Panc1 (cell line): ENCODE data around the gene PHC3. TPM values are rescaled to one million over a fixed set of nuclear protein-coding genes. Genes with fewer than 3 reads are reported as not detected.

Experiments used
- ATAC-seq: fragments of 200-7000 bp; cut with Tn5 transposase; 2 replicates; pipeline ENCODE4 v1.9.1; 2020; ENCODE audit warnings: mild to moderate bottlenecking, moderate library complexity
- Bru-seq: library from RNA; stranded (reverse); fragments of 400-500 nt; gene quantifications from one replicate; lab custom pipeline; 2021; lab: Mats Ljungman, UMichigan
- BruChase-seq, 2 experiments: library from RNA; stranded (reverse); fragments of 400-500 nt; gene quantifications; one replicate each; lab custom pipeline; 2021; lab: Mats Ljungman, UMichigan
- BruUV-seq: library from RNA; stranded (reverse); fragments of 400-500 nt; replicated peaks from 2 replicates; lab custom pipeline; 2021; lab: Mats Ljungman, UMichigan
- CTCF ChIA-PET: fragments of 300-600 bp; sonication (Branson Sonifier 250); formaldehyde crosslinking; loops from one replicate; lab custom pipeline; 2022; ENCODE audit warnings: antibody characterized with exemption; lab: Charles Lee
- POLR2A ChIA-PET: fragments of 300-600 bp; sonication (Branson Sonifier 250); formaldehyde crosslinking; loops from one replicate; lab custom pipeline; 2022; ENCODE audit warnings: antibody characterized with exemption; lab: Charles Lee
- DNase-seq: peaks from one replicate; pipeline ENCODE4 v3.0.0-alpha.2; 2010; ENCODE audit warnings: low read depth, low spot score
- H3K27ac ChIP-seq: 2 replicates; pipeline ENCODE4 v1.5.1; 2011; ENCODE audit warnings: mild to moderate bottlenecking, low read length, inconsistent platforms
- H3K27me3 ChIP-seq: fragments of 200-500 bp; sonication (Bioruptor generic); 2 replicates; pipeline ENCODE4 v1.6.0; 2014; ENCODE audit warnings: low read length, inconsistent platforms; ENCODE audit not compliant: control insufficient read depth, insufficient read depth
- H3K36me3 ChIP-seq: fragments of 200-500 bp; sonication (Bioruptor generic); 2 replicates; pipeline ENCODE4 v1.5.1; 2014; ENCODE audit warnings: inconsistent platforms, mild to moderate bottlenecking, low read length, moderate library complexity; ENCODE audit not compliant: control insufficient read depth, insufficient read depth
- H3K4me1 ChIP-seq: 2 replicates; pipeline ENCODE4 v1.5.1; 2011; ENCODE audit warnings: inconsistent platforms, mild to moderate bottlenecking, low read length, moderate library complexity; ENCODE audit not compliant: control insufficient read depth, insufficient read depth
- H3K4me3 ChIP-seq, 2 experiments: 2 replicates each; pipeline ENCODE4 v1.5.1; 2011 to 2012; ENCODE audit warnings: low read depth in 2 of 2, low read length in 2 of 2, mild to moderate bottlenecking in 2 of 2, inconsistent platforms in 1 of 2, moderate library complexity in 1 of 2
- H3K9me3 ChIP-seq: fragments of 200-500 bp; sonication (Bioruptor generic); 2 replicates; pipeline ENCODE4 v1.5.1; 2014; ENCODE audit warnings: low read depth, mild to moderate bottlenecking, inconsistent platforms, low read length, moderate library complexity; ENCODE audit not compliant: control insufficient read depth, insufficient read depth
- POLR2AphosphoS5 ChIP-seq: IDR thresholded peaks from 2 replicates; pipeline ENCODE4 v1.6.1; 2012; ENCODE audit warnings: mild to moderate bottlenecking, low read depth, low read length, moderate library complexity
- SIN3A ChIP-seq: IDR thresholded peaks from 2 replicates; pipeline ENCODE4 v1.6.1; 2012; ENCODE audit warnings: low read depth, mild to moderate bottlenecking, low read length, moderate library complexity, borderline replicate concordance; ENCODE audit not compliant: insufficient read depth
- TCF7L2 ChIP-seq: IDR thresholded peaks from 2 replicates; pipeline ENCODE4 v1.6.1; 2011; ENCODE audit warnings: mild to moderate bottlenecking, low read depth, low read length, inconsistent platforms
- in situ Hi-C: cut with HindIII; loops from 2 replicates; pipeline ENCODE4 v1.10.0; 2016; ENCODE audit warnings: low sequenced_read_pairs, low pct_unique_long_range_greater_than_20kb
- intact Hi-C: fragments of 100-400 bp; cut with micrococcal nuclease; formaldehyde crosslinking; loops from one replicate; pipeline ENCODE4 v1.10.0; 2022; ENCODE audit not compliant: unreplicated experiment
- long read RNA-seq: library from polyadenylated mRNA; unstranded; transcript quantifications from one replicate; pipeline ENCODE4 v2.0.0, GENCODE V29; 2021; ENCODE audit not compliant: unreplicated experiment
- polyA plus RNA-seq: library from polyadenylated mRNA; unstranded; fragments of >200 nt; gene quantifications from one replicate; pipeline ENCODE4 v1.2.1, GENCODE V29; 2012; ENCODE audit warnings: missing spikeins; ENCODE audit not compliant: insufficient read length
- total RNA-seq: library from RNA; stranded (reverse); gene quantifications from one replicate; pipeline ENCODE4 v1.2.1, GENCODE V29; 2021; ENCODE audit not compliant: unreplicated experiment
- TF ChIP-seq, protein P1 (sequence below): fragments of 450-650 bp; IDR thresholded peaks from 2 replicates; pipeline ENCODE4 v1.5.1; 2017; ENCODE audit warnings: mild to moderate bottlenecking
- TF ChIP-seq, protein P2 (sequence below), 2 experiments: IDR thresholded peaks; 2 replicates each; pipeline ENCODE4 v1.6.1; 2011 to 2012; ENCODE audit warnings: low read depth in 2 of 2, control low read depth in 1 of 2, low read length in 1 of 2, mild to moderate bottlenecking in 1 of 2, moderate library complexity in 1 of 2; ENCODE audit not compliant: insufficient read depth in 1 of 2

PHC3 gene
- 53.8 TPM for total RNA-seq
- polyA plus RNA-seq: 13.9 TPM
- percentile 93 among the genes with signal in this experiment for Bru-seq, nascent RNA
- percentile 93 among the genes with signal in this experiment for BruChase-seq, experiment 1, labeled RNA remaining after a 2-hour chase
- BruChase-seq, experiment 2, labeled RNA remaining after a 6-hour chase: percentile 93 among the genes with signal in this experiment
- long read RNA-seq, partial matches to known transcripts: 1 of 15 reads
- long read RNA-seq, other reads (novel, unspliced or antisense): 14 of 15 reads

DNA sequence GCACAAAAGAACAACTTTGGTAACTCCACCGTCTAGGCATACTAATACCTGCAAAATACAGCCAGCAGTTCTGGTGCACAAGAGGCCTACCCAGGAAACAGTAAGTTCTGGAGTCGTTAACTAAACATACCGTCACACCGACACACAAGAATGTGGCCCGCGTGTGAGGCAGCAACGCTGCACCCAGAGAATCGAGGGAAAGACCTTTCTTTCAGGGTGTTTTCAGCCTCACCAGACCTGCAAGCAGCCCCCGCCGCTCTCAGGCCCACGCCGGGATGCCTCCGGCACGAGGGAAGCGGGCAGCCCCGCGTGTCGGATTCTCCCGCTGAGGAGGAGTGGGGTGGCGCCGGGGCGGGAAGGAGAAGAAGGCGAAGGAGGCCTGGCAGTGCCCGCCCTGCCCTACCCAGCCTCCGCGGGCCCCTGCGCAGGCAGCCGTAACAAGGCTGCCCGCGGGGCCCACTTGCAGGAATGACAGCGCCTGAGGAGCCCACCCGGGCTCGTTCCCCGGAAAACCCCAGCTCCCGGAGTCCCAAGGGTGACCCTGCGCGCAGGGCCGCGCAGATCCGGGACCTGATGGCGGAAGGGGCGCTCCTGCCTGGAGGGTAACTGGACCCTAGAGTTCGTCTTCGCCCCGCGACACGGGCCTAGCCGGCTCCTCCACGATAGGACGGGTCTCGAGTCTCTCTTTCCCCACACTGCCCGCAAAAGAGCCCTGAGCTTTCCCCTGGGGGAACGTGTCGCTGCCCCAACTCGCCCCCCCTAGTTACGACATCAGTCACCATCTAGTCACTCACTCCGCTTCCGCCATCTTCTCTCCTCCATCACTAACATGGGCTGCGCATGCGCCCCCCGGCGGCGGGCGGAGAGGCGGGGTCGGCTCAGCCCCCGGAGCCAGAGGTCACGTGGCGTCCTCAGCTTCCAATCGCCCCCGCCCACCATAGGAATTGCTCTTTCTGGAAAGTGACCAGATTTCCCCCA, at the start of gene PHC3:
PHC3 (minus strand) TSS at position 826 of the 978 bp plus-strand sequence; CDS start at position 808, 18 bp downstream.
- peaks cover 6% of the 10 kb centered on the region for H3K4me1 ChIP-seq
- ATAC-seq: peak; percentile 92
- intact Hi-C loops (no loop called here), in situ Hi-C loops (no loop called here)
- POLR2A ChIA-PET: interaction anchor here (0.6 kb wide), 1 partner anchor 10 kb away, joined by 4 read pairs; no protein-coding TSS in a partner anchor
- CTCF ChIA-PET: no interaction called here
- no peaks in the 10 kb centered on the region for H3K9me3 ChIP-seq
- no TSS peak for BruUV-seq
- peak; percentile 52 for DNase-seq
- H3K4me3 ChIP-seq: peak within 1 kb of the TSS; percentile 76 to 93
- H3K27ac ChIP-seq: peak within 1 kb of the TSS; percentile 75
- no peaks in the 10 kb centered on the region for H3K27me3 ChIP-seq
- TF ChIP-seq TCF7L2 (no peak), POLR2AphosphoS5 (peak; percentile 96), SIN3A (peak; percentile 71; the same call in 1 of the 2 replicates)
- TF ChIP-seq, protein P1, sequence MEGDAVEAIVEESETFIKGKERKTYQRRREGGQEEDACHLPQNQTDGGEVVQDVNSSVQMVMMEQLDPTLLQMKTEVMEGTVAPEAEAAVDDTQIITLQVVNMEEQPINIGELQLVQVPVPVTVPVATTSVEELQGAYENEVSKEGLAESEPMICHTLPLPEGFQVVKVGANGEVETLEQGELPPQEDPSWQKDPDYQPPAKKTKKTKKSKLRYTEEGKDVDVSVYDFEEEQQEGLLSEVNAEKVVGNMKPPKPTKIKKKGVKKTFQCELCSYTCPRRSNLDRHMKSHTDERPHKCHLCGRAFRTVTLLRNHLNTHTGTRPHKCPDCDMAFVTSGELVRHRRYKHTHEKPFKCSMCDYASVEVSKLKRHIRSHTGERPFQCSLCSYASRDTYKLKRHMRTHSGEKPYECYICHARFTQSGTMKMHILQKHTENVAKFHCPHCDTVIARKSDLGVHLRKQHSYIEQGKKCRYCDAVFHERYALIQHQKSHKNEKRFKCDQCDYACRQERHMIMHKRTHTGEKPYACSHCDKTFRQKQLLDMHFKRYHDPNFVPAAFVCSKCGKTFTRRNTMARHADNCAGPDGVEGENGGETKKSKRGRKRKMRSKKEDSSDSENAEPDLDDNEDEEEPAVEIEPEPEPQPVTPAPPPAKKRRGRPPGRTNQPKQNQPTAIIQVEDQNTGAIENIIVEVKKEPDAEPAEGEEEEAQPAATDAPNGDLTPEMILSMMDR: no peak; the same call in 1 of the 2 replicates
- TF ChIP-seq, protein P2, sequence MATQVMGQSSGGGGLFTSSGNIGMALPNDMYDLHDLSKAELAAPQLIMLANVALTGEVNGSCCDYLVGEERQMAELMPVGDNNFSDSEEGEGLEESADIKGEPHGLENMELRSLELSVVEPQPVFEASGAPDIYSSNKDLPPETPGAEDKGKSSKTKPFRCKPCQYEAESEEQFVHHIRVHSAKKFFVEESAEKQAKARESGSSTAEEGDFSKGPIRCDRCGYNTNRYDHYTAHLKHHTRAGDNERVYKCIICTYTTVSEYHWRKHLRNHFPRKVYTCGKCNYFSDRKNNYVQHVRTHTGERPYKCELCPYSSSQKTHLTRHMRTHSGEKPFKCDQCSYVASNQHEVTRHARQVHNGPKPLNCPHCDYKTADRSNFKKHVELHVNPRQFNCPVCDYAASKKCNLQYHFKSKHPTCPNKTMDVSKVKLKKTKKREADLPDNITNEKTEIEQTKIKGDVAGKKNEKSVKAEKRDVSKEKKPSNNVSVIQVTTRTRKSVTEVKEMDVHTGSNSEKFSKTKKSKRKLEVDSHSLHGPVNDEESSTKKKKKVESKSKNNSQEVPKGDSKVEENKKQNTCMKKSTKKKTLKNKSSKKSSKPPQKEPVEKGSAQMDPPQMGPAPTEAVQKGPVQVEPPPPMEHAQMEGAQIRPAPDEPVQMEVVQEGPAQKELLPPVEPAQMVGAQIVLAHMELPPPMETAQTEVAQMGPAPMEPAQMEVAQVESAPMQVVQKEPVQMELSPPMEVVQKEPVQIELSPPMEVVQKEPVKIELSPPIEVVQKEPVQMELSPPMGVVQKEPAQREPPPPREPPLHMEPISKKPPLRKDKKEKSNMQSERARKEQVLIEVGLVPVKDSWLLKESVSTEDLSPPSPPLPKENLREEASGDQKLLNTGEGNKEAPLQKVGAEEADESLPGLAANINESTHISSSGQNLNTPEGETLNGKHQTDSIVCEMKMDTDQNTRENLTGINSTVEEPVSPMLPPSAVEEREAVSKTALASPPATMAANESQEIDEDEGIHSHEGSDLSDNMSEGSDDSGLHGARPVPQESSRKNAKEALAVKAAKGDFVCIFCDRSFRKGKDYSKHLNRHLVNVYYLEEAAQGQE (IDR thresholded peaks at IDR 0.05; ENCODE audit: insufficient read depth in 1 of 2, low read depth in 2 of 2, low read length in 1 of 2): no peak
- H3K36me3 ChIP-seq: peaks cover 14% of the 10 kb centered on the region

DNA sequence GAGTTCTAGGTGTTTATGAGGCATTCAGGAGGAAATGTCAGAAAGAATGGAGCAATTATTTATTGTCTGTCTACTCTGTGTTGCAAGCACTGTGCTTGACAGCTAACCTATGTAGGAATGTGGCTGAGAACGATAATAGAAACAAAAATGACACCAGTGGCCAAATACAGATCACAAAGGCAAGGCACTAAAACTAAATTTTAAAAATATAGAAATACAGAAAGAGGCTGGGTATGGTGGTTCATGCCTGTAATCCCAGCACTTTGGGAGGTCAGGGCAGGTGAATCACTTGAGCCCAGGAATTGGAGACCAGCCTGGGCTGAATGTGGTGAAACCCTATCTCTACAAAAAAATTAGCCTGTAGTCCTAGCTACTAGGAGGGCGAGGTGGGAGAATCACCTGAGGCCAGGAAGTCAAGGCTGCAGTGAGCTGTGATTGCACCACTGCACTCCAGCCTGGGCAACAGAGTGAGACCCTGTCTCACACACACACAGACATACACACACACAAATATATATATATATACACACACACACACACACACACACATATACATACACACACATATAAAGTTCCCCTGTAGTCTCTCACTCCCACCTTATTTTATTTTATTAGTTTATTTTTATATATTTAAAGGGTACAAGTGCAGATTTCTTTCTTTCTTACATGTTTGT, 46.7 kb upstream of the PHC3 start:
- intact Hi-C loops: no loop called here
- in situ Hi-C loops: no loop called here
- POLR2A ChIA-PET: no interaction called here
- no peak overlapping the region for H3K27ac ChIP-seq
- no peaks in the 10 kb centered on the region for H3K27me3 ChIP-seq
- no TSS peak for BruUV-seq
- H3K4me3 ChIP-seq: no peak overlapping the region
- no peaks in the 10 kb centered on the region for H3K36me3 ChIP-seq
- ATAC-seq: no peak
- peaks cover 3% of the 10 kb centered on the region; the same call in 1 of the 2 replicates for H3K4me1 ChIP-seq
- H3K9me3 ChIP-seq: no peaks in the 10 kb centered on the region
- DNase-seq: no peak
- TF ChIP-seq, protein P2 (IDR thresholded peaks at IDR 0.05; ENCODE audit: insufficient read depth in 1 of 2, low read depth in 2 of 2, low read length in 1 of 2): no peak
- CTCF ChIA-PET: no interaction called here
